Neuronal stem cell (in vitro differentiated cells): ENCODE data around the gene NR4A3.

Experiments used
- DNase-seq: peaks from one replicate; pipeline ENCODE4 v3.0.0-alpha.2; 2013; ENCODE audit warnings: low spot score
- H2AFZ ChIP-seq: one replicate; pipeline ENCODE4 v1.6.1; 2013; ENCODE audit warnings: mild to moderate bottlenecking, low read length, inconsistent platforms
- H2AK5ac ChIP-seq: 2 replicates; pipeline ENCODE4 v1.6.1; 2013; ENCODE audit warnings: low read depth, mild to moderate bottlenecking, inconsistent platforms, low read length, moderate library complexity, mixed read lengths
- H2BK120ac ChIP-seq: 2 replicates; pipeline ENCODE4 v1.6.1; 2013; ENCODE audit warnings: low read depth, mild to moderate bottlenecking, inconsistent platforms, low read length, moderate library complexity, mixed read lengths
- H2BK12ac ChIP-seq: one replicate; pipeline ENCODE4 v1.6.1; 2013; ENCODE audit warnings: low read length, inconsistent platforms
- H2BK15ac ChIP-seq: 2 replicates; pipeline ENCODE4 v1.6.1; 2013; ENCODE audit warnings: mild to moderate bottlenecking, low read length, inconsistent platforms, mixed read lengths
- H2BK5ac ChIP-seq: one replicate; pipeline ENCODE4 v1.6.1; 2013; ENCODE audit warnings: inconsistent platforms, mild to moderate bottlenecking, low read length, moderate library complexity
- H3K14ac ChIP-seq: one replicate; pipeline ENCODE4 v1.6.1; 2013; ENCODE audit warnings: low read length, inconsistent platforms
- H3K18ac ChIP-seq: 2 replicates; pipeline ENCODE4 v1.6.1; 2013; ENCODE audit warnings: low read length, inconsistent platforms
- H3K23ac ChIP-seq: 2 replicates; pipeline ENCODE4 v1.6.1; 2013; ENCODE audit warnings: low read depth, mild to moderate bottlenecking, mixed read lengths, low read length, inconsistent platforms; ENCODE audit not compliant: poor library complexity
- H3K27ac ChIP-seq: replicated peaks from 3 replicates; pipeline ENCODE4 v1.5.1; 2013; ENCODE audit warnings: low read length, inconsistent platforms
- H3K27me3 ChIP-seq, 3 experiments: 2 replicates each; pipeline ENCODE4 v1.6.1; 2013; ENCODE audit warnings: low read length in 3 of 3, mild to moderate bottlenecking in 2 of 3, inconsistent platforms in 1 of 3, low read depth in 1 of 3, mixed read lengths in 1 of 3, moderate library complexity in 1 of 3; ENCODE audit not compliant: control insufficient read depth in 3 of 3, insufficient read depth in 3 of 3
- H3K36me3 ChIP-seq, 2 donors: replicated peaks in 1 of 2; 2 replicates each; pipeline ENCODE4 v1.6.1; 2013; ENCODE audit warnings: low read length in 2 of 2; ENCODE audit not compliant: control insufficient read depth in 2 of 2, insufficient read depth in 2 of 2
- H3K4ac ChIP-seq: 2 replicates; pipeline ENCODE4 v1.6.1; 2013; ENCODE audit warnings: inconsistent platforms, mild to moderate bottlenecking, low read length, moderate library complexity
- H3K4me1 ChIP-seq, 2 donors: 1 replicate in 1 of 2; 2 replicates in 1 of 2; pipeline ENCODE4 v1.6.1; 2013; ENCODE audit warnings: low read length in 2 of 2, low read depth in 1 of 2; ENCODE audit not compliant: control insufficient read depth in 2 of 2, insufficient read depth in 1 of 2
- H3K4me2 ChIP-seq: one replicate; pipeline ENCODE4 v1.6.1; 2013; ENCODE audit warnings: mild to moderate bottlenecking, low read length, inconsistent platforms; ENCODE audit not compliant: insufficient read depth, poor library complexity, severe bottlenecking
- H3K4me3 ChIP-seq, 2 donors: 2 replicates each; pipeline ENCODE4 v1.5.1; 2013; ENCODE audit warnings: low read length in 2 of 2, mild to moderate bottlenecking in 2 of 2, inconsistent platforms in 1 of 2, moderate library complexity in 1 of 2
- H3K79me1 ChIP-seq: one replicate; pipeline ENCODE4 v1.6.1; 2013; ENCODE audit warnings: low read depth, mild to moderate bottlenecking, inconsistent platforms, low read length, moderate library complexity
- H3K9ac ChIP-seq: one replicate; pipeline ENCODE4 v1.6.1; 2013; ENCODE audit warnings: mild to moderate bottlenecking, low read depth, low read length, inconsistent platforms; ENCODE audit not compliant: poor library complexity
- H3K9me3 ChIP-seq, 2 donors: replicated peaks in 1 of 2; 2 replicates each; pipeline versions ENCODE3 to v1.6.1; 2013; ENCODE audit warnings: low read length in 2 of 2, mild to moderate bottlenecking in 2 of 2, inconsistent platforms in 1 of 2, low read depth in 1 of 2, mixed read lengths in 1 of 2, moderate library complexity in 1 of 2; ENCODE audit not compliant: control insufficient read depth in 2 of 2, insufficient read depth in 1 of 2
- H4K8ac ChIP-seq: one replicate; pipeline ENCODE4 v1.6.1; 2013; ENCODE audit warnings: low read depth, mild to moderate bottlenecking, inconsistent platforms, low read length, moderate library complexity
- H4K91ac ChIP-seq: one replicate; pipeline ENCODE4 v1.6.1; 2013; ENCODE audit warnings: low read length, low read depth, mild to moderate bottlenecking, inconsistent platforms; ENCODE audit not compliant: poor library complexity
- WGBS, 2 donors: extraction: QIAGEN DNeasy Blood & Tissue Kit; methylation state at CpG; one replicate each; pipeline ENCODE4 v1.1.7; 2013; ENCODE audit warnings: missing lambda C conversion rate in 2 of 2, mixed read lengths in 1 of 2; ENCODE audit not compliant: insufficient read length in 2 of 2, insufficient replicate concordance in 1 of 2; ENCODE audit errors: extremely low coverage in 2 of 2; 5-methylcytosine and 5-hydroxymethylcytosine counted together

Gene NR4A3

DNA sequence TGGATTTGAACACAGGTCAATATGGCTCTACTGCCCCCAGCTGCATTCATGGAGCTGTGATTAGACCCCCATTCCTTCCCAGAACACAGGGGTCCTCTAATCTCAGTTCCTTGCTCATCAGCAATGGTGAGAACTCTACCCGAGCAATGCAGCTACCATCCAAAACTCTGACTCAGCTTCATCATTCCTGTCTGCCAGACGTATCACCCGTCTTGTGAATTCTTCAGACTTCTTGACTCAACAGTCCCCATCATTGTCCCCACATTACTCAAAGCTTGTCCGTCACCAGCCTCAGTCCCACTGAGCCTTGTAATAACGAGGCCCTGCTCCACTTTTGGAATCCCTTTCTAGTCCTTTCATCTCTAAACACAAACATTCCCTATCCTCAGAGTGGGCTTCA is 48.4 kb downstream of the NR4A3 start:
- Histone ChIP-seq H3K23ac (no peak overlapping the region), H3K4me1 (peaks cover 2 to 9% of the 10 kb centered on the region in 2 donors), H2BK5ac (no peak overlapping the region), H3K14ac (no peak overlapping the region), H2AK5ac (no peak overlapping the region), H4K8ac (no peak overlapping the region), H2BK120ac (no peak overlapping the region), H3K4me2 (no peak overlapping the region), H3K36me3 (no peaks in the 10 kb centered on the region), H3K27me3 (no peaks in the 10 kb centered on the region), H3K4ac (no peak overlapping the region), H2BK15ac (no peak overlapping the region), H3K18ac (no peak overlapping the region), H3K9me3 (no peaks in the 10 kb centered on the region), H4K91ac (no peak overlapping the region), H2AFZ (peak overlapping the region; percentile 39), H3K9ac (no peak overlapping the region), H2BK12ac (no peak overlapping the region), H3K4me3 (no peak overlapping the region), H3K27ac (no peak overlapping the region), H3K79me1 (no peaks in the 10 kb centered on the region)
- no CpG with 5 or more reads among the region's 5 CpGs for WGBS, 2 donors
- DNase-seq, result no peak

GRCh38 chr9:99873531-99873930 is 51.8 kb downstream of the NR4A3 start:
- Histone ChIP-seq H3K23ac (no peak overlapping the region), H3K9ac (no peak overlapping the region), H2BK15ac (no peak overlapping the region), H2AK5ac (no peak overlapping the region), H3K27me3 (no peaks in the 10 kb centered on the region), H3K14ac (no peak overlapping the region), H4K91ac (no peak overlapping the region), H3K36me3 (no peaks in the 10 kb centered on the region), H3K4me1 (peaks cover 2 to 5% of the 10 kb centered on the region in 2 donors), H2BK5ac (no peak overlapping the region), H3K4me3 (no peak overlapping the region), H2BK120ac (no peak overlapping the region), H3K79me1 (no peaks in the 10 kb centered on the region), H4K8ac (no peak overlapping the region), H3K4me2 (no peak overlapping the region), H3K27ac (no peak overlapping the region), H3K4ac (no peak overlapping the region), H2BK12ac (no peak overlapping the region), H2AFZ (no peak overlapping the region), H3K18ac (no peak overlapping the region), H3K9me3 (no peaks in the 10 kb centered on the region)
- no CpG with 5 or more reads among the region's 3 CpGs for WGBS, 2 donors
- no peak for DNase-seq

GRCh38 chr9:99873943-99874584 is 52.4 kb downstream of the NR4A3 start:
- H3K4me1 ChIP-seq, result peaks cover 2 to 6% of the 10 kb centered on the region in 2 donors
- no peak overlapping the region for H3K9ac ChIP-seq
- H2BK12ac ChIP-seq, result no peak overlapping the region
- H3K36me3 ChIP-seq, result no peaks in the 10 kb centered on the region
- no peak overlapping the region for H3K27ac ChIP-seq
- no peak overlapping the region for H2AFZ ChIP-seq
- no peaks in the 10 kb centered on the region for H3K79me1 ChIP-seq
- no peak for DNase-seq
- H2AK5ac ChIP-seq, result no peak overlapping the region
- no peak overlapping the region for H2BK5ac ChIP-seq
- H4K91ac ChIP-seq, result no peak overlapping the region
- H2BK120ac ChIP-seq, result no peak overlapping the region
- H3K23ac ChIP-seq, result no peak overlapping the region
- H2BK15ac ChIP-seq, result no peak overlapping the region
- no peak overlapping the region for H3K4me3 ChIP-seq
- no peak overlapping the region for H3K18ac ChIP-seq
- no peaks in the 10 kb centered on the region for H3K9me3 ChIP-seq
- no peaks in the 10 kb centered on the region for H3K27me3 ChIP-seq
- no peak overlapping the region for H4K8ac ChIP-seq
- H3K4ac ChIP-seq, result no peak overlapping the region
- WGBS, 2 donors, result no CpG with 5 or more reads among the region's 4 CpGs
- H3K14ac ChIP-seq, result no peak overlapping the region
- H3K4me2 ChIP-seq, result no peak overlapping the region

DNA sequence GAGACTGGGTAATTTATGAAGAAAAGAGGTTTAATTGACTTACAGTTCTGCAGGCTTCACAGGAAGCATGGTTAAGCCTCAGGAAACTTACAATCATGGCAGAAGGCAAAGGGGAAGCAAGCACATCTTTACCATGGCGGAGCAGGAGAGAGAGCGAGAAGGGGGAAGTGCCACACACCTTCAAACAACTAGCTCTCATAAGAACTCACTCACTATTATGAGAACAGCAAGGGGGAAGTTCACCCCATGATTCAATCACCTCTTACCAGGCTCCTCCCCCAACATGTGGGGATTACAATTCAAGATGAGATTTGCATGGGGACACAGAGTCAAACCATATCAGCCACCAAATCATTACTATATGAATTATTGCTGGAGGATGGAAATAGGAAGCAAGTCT is 54.5 kb downstream of the NR4A3 start:
- H4K91ac ChIP-seq, result no peak overlapping the region
- no peaks in the 10 kb centered on the region for H3K9me3 ChIP-seq
- H3K4me2 ChIP-seq, result no peak overlapping the region
- H2BK12ac ChIP-seq, result no peak overlapping the region
- H3K18ac ChIP-seq, result no peak overlapping the region
- H4K8ac ChIP-seq, result no peak overlapping the region
- no peak overlapping the region for H3K23ac ChIP-seq
- no peak overlapping the region for H3K27ac ChIP-seq
- H3K27me3 ChIP-seq, result no peaks in the 10 kb centered on the region
- H3K4me1 ChIP-seq, result peaks cover 0 to 6% of the 10 kb centered on the region in 2 donors
- WGBS, 2 donors, result no CpG with 5 or more reads among the region's 2 CpGs
- no peak overlapping the region for H2AK5ac ChIP-seq
- no peak for DNase-seq
- H3K79me1 ChIP-seq, result no peaks in the 10 kb centered on the region
- H3K4ac ChIP-seq, result no peak overlapping the region
- no peak overlapping the region for H3K4me3 ChIP-seq
- H2BK5ac ChIP-seq, result no peak overlapping the region
- no peaks in the 10 kb centered on the region for H3K36me3 ChIP-seq
- no peak overlapping the region for H3K9ac ChIP-seq
- no peak overlapping the region for H2BK120ac ChIP-seq
- no peak overlapping the region for H3K14ac ChIP-seq
- H2BK15ac ChIP-seq, result no peak overlapping the region
- no peak overlapping the region for H2AFZ ChIP-seq
